NCI-H748 (cell line): ENCODE results near the gene CLGN.
"Not testable (repeated sequence)": the region's sequence is repeated elsewhere in the genome, so short reads cannot be mapped to it uniquely, and the experiment has no call there.

Experiments
- DNase-seq: peaks from one replicate; lab custom pipeline; 2025; ENCODE audit not compliant: unreplicated experiment; lab: John Stamatoyannopoulos, UW

The CLGN gene, protein sequence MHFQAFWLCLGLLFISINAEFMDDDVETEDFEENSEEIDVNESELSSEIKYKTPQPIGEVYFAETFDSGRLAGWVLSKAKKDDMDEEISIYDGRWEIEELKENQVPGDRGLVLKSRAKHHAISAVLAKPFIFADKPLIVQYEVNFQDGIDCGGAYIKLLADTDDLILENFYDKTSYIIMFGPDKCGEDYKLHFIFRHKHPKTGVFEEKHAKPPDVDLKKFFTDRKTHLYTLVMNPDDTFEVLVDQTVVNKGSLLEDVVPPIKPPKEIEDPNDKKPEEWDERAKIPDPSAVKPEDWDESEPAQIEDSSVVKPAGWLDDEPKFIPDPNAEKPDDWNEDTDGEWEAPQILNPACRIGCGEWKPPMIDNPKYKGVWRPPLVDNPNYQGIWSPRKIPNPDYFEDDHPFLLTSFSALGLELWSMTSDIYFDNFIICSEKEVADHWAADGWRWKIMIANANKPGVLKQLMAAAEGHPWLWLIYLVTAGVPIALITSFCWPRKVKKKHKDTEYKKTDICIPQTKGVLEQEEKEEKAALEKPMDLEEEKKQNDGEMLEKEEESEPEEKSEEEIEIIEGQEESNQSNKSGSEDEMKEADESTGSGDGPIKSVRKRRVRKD

DNA sequence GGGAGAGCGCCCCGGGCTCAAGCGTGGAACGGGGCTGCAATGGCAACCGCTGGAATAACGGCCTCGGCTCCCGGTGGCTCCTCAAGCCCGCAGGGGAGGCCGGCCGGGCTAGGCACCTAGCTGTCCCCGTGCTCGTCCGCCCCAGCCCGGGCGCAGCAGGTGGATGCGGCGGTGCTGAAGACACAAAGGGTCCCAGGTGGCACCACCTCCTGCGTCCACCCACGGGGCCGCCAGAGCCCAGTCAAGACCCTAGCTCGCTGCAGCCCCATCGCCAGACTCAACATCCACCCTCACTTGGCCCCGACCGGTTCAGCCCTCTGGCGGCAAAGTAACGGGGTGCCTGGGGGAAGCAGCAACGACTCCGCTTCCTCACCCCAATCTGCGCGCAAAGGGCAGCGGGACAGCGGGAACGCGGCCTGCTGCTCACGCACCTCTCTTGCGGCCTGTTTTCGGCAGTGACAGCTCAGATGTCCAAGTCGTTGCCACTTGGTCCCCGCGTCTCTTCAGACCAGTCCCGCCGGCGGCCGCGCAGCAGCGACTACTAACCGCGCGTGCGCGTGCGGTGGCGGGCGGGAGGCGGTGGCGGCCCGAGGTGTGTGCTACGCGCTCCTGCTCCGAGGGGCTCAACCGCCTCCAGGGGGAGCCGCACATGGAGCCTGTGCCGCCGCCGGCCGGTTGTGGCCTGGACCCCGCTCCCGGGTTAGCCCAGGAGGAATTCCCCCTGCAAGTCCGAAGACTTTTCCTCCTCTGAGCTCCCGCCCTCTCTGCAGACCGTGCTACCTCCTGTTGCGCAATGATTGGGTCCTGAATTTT lies at the start of gene CLGN:
Gene CLGN (minus strand): TSS at position 543 of the 813 bp plus-strand sequence. CDS start 14,570 bp downstream, outside the sequence.
- peak; percentile 84 for DNase-seq

DNA sequence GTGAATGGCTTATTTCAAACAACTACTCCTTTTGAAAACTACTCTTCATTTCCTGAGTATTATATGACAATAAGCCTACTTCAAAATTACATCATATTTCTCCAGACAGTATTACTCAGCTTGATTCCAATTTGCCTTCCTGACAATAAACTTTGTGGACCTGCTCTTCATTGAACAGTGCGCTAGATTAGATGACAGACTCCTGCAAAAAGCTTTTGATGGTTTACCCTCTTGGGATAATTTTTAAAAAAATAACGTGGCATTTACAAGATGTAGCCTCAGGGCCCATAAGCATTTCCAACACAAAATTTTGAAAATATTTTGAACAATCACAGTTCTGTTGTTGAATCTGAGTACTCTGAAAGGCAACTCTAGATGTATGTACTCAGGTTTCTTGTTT lies 44.7 kb upstream of the CLGN start:
- no peak for DNase-seq

DNA sequence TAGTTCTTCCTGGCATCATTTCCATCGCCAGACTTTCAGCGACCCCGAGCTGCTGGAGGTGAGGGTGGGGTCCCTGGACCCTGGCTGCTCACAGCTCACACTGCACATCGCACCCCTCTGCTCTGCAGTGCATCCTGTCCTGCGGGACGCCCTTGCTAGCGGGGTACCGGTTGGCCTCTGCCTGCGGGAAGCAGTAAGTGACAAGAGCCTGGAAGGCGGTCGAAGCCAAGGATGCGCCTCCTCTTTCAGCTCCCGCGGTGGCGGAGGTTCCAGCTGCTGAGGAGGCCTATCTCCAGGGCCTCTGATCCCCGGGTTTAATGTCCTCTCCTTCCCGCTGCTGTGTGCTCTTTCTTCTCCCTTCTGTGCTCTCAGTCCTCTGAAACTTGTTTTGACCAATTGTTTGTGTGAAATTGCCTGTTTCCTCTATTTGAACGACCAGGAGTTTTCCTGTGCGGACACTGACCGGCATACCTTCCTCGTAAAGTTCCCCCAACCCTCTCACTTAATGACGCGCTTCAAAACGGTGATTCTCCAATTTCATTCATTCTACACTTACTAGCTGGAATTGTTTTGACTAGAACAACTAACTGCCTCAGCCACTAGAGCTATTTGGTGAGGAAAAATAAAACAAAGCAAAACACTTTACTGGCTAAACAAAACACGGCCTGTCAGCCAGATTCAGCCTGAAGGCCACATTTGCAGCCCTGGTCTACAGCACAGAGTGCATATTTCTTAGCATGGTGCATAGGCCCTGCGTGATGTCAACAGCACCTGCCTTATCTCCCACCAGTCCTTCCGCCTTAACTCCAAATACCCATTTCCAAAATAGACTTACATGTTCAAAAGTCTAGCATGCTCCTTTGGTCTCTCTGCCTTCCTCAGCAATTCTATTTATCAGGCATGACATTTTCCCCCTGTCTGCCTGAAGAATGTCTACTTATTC lies 42.6 kb upstream of the CLGN start:
- DNase-seq = no peak

DNA sequence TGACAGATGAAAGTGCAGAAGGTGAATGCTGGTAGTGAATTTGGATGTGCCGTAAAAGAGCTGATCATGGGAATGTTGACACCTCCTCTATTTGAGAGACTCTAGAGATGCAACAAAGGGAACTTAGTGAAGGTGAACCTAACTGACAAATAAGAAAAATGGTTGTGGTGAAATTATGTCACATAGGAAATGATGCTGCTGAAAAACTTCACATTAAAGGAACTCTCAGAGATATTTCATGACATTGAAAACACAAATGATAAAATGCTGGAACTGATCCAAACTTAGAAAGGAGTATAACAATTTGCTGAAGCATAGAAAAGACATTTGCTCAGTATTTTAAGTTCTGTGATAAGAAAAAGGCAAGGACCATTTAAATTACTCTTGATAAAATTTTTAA lies 38.7 kb upstream of the CLGN start:
- DNase-seq = no peak

DNA sequence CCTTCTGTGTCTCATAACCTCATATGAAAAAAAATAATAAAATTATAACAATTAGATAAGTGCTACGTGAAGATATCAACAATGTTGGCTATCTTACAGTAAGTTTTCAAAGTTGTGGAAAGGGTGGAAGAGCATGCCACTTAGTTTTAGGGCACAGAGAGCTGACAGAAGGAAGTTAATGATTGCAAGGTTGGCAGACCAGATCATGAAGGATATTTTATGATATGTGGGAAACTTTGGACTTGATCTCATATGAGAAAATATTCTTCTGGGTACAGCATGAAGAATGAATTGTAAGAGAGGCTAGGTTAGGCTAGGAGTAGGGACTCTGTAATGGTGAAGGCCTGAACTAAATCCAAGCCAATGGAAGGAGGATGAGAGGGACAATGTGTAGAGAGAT lies 36.2 kb upstream of the CLGN start:
- DNase-seq = no peak

DNA sequence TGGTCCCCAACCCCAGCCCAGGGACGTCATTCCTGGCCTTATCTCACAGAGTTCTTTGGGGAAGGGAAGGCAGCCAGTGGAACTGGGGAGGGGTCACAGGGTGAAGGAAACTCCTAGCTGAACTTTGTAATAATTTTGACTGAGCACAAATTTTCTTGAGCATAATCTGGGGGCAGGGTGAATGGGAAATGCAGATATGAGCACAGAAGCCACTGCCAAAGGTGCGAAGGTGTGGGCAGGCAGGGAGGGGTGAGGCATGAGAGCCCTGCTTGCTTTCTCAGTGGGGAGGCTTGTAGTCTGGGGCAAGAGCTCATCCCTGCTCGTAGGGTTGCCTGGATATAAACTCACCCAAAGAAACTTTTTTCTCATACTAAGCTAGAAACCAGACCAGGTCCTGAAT lies 35.7 kb upstream of the CLGN start:
- DNase-seq = no peak

DNA sequence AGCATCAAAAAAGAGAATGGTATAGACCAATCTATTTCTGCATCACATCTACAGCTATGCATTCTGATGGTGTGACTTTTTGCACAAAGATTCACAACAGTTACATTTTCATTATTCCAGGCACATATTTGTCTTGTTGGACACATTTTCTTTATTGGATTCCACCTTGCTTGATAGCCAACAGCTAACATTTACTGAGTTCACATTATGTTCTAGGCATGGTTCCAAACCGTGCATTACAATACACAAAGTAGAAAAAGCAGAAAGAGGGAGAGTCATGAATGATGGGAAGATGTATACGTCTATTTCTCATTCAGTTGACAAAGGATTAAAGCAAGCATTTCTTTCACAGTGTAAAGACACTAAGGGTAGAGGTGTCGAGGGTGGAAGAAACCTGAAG lies 22.9 kb upstream of the CLGN start:
- no peak for DNase-seq

DNA sequence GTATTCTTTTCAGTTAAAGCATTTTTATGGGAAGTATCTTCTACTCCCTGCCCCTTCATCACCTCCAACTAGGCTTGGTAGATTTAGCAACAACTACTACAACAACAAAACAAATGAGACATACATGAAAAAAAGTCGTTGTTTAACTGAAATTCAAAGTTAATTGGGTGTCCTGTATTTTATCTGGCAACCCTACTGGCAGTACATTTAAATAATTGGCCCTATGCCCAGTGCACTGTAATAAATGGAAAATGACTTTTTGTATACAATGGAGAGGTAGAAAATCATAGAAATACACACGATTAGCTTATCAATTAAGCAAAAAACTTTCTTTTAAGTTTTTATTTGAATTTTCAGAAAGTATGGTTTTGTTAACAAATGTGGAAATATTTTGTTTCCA lies 21.4 kb upstream of the CLGN start:
- DNase-seq = peak; percentile 44

DNA sequence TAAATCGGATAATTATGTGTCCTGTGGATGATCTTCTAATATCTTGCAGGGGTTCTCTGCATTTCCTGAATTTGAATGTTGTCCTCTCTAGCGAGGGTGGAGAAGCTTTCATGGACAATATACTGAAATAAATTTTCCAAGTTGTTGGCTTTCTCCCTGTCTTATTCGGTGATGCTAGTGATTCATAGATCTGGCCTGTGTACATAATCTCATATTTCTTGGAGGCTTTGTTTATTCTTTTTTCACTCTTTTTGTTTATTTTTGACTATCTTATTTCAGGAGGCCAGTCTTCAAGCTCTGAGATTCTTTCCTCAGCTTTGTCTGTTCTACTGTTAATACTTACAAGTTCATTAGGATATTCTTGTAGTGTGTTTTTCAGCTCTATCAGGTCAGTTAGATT lies 20.7 kb upstream of the CLGN start:
- DNase-seq = no peak

DNA sequence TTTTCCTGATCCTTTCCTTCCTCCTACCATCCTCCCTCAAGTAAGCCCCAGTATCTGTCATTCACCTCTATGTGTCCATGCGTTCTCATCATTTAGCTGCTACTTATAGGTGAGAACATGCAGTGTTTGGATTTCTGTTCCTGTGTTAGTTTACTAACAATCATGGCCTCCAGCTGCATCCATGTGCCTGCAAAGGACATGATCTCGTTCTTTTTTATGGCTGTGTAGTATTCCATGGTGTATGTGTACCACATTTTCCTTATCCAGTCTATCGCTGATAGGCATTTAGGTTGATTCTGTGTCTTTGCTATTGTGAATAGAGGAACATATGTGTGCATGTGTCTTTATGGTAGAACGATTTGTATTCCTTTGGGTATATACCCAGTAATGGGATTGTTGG lies 16.9 kb upstream of the CLGN start:
- not testable (repeated sequence) for DNase-seq

DNA sequence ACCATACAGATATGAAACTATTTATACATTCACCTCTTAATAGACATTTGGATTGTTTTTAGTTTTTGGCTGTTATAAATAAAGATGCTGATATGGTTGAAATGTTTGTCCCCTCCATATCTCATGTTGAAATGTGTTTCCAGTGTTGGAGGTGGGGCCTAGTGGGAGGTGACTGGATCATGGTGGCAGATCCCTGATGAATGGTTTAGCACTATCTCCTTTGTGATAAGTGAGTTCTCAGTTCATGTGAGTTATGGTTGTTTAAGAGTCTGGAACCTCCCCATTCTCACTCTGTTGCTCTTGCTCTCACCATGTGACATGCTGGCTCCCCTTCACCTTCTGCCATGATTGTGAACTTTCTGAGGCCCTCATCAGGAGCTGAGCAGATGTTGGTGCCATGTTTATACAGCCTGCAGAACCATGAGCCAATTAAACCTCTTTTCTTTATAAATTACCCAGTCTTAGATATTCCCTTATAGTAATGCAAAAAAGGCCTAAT lies 12.2 kb upstream of the CLGN start:
- no peak for DNase-seq

DNA sequence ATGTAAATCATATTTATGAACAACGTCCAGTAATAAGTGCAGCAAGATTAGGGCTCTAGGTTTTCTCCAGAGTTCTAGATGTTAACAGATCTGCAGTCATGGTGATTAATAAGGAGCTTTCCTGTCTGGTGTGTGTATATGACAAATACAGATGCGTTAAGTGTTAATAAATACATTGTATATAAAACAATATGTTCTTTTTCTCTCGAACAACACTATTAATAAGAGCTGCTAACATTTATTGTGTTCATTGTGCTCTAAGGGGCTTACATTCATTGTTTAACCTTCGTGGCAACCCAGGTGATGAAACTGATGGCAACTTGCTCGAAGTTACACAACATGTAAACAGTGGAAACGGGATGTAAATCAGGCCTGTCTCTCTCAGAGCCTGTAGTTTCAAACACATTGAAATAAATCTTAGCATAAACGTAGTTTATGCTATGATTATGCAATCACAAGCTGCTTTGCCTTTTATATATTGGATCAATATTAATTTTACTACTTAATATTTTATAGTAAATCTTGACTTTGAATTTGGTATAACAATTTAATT lies 547 bp upstream of the CLGN start:
- DNase-seq = no peak

DNA sequence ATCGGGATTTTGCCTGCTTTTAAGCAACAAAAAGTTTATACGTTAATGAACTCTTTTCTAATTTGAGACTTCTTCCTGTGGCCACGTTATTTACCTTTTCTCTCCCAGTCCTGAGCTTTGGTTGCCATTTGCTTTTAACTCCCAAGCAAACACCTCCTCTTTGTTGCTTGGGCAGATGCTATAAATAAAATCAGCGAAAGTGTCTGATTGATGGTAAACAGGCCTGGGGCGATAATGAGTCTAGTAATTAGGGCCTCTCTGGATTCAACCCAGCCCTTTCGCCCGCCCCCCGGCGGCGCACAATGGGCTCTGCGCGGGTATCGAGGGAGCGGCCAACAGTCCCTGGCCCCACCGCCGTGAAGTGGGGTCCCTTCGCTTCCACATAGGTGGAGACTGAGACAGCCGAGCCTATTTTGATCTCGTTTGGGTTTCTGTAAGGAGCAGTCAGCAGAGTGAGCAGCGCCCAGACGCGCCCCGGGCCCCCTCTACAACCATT lies 790 bp downstream of the CLGN start:
- DNase-seq = peak; percentile 87

DNA sequence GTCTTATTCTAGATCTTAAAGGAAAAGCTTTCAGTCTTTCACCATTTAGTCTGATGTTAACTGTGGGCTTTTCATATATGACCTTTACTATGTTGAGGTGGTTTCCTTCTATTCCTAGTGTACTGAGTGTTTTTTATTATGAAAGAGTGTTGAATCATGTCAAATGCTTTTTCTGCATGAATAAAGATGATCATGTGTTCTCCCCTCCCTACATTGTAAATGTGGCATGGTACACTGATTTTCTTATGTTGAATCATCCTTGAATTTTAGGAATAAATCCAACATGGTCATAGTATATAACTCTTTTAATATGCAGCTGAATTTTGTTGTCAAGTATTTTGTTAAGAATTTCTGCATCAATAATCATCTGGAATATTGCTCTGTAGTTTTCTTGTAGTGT lies 4.3 kb downstream of the CLGN start:
- no peak for DNase-seq

DNA sequence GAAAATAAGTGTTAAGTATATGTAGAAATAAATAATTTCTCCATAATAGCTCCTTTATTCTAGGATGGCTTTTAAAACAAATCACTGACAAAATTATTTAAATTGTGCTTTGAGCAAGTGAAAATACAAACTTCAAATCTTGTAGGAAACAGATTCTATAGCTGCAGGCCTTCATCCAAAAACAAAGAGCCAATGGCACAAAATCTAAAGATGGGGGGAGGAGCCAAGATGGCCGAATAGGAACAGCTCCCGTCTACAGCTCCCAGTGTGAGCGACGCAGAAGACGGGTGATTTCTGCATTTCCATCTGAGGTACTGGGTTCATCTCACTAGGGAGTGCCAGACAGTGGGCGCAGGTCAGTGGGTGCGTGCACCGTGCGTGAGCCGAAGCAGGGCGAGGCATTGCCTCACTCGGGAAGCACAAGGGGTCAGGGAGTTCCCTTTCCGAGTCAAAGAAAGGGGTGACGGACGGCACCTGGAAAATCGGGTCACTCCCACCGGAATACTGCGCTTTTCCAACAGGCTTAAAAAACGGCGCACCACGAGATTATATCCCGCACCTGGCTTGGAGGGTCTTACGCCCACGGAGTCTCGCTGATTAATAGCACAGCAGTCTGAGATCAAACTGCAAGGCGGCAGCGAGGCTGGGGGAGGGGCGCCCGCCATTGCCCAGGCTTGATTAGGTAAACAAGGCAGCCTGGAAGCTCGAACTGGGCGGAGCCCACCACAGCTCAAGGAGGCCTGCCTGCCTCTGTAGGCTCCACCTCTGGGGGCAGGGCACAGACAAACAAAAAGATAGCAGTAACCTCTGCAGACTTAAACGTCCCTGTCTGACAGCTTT lies 14.1 kb downstream of the CLGN start:
- DNase-seq = peak; percentile 5

DNA sequence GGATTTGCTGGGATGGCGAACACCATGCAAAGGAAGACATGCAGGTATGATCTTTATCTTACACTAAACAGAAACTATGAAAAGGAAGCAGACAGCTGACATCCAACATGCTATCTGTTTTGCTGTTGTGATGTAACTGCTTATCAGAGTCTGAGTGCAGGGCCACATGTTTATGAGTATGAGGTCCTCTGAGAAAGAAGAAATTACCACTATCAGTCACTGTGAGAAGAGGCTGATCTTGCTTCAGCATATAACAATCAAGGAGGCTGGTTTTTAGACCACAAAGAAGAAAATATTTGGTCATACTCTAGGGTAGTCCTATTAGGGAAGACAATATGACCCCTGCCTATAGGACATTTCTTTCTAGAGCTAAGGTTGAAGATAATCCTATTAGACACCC lies 18.5 kb downstream of the CLGN start:
- DNase-seq = no peak

DNA sequence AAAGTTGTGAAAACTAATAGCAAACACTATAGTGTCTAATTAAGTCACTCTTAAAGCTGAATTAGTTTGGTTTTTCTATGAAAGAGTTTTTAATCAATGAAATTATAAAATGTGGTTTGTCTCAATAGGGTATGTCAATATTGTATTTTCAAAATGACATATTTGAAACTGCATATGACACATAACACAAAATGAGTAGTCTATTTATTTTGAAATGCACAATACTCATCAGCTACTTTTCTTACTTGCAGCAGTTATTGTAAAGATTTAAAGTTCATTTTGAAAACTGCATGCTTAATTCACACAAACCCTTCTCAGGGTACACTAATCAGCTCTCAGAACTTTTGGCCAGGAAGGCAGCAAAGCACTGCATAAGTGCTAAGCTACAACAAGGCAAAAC lies 21.2 kb downstream of the CLGN start:
- DNase-seq = no peak

DNA sequence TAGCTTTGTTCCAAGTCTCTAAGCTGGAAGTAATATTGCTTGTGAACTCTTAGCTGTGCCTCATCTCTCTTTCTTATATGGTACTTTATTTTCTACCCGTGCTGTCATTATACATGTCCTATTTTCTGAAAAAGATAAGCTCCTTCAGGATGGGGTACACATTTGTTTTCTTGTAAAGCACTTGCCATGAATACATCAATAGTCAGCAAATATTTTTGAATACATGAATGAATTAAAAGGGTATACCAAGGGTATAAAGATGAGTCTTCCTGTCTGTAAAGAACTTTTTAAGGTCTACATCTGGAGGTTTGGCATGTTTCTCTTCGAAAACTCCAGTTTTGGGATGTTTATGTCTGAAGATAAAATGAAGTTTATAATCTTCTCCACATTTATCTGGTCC lies 27.3 kb downstream of the CLGN start:
- DNase-seq = no peak

DNA sequence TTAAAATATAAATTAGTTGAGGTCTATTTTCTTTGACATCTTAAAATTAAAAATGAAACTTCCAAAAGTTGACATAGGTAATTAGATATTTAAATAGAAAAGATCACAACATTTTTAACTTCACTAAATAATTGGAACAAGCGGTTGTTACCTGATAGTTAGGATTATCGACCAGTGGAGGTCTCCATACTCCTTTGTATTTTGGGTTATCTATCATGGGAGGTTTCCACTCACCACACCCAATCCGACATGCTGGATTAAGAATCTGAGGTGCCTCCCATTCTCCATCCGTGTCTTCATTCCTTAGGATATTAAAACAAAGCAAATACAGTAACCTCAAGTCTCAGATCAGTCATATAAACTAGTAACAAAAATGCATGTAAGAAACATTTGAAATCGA lies 31.8 kb downstream of the CLGN start:
- peak; percentile 2 for DNase-seq
